ENCODE results near the gene ATXN2.

The ATXN2 gene

DNA sequence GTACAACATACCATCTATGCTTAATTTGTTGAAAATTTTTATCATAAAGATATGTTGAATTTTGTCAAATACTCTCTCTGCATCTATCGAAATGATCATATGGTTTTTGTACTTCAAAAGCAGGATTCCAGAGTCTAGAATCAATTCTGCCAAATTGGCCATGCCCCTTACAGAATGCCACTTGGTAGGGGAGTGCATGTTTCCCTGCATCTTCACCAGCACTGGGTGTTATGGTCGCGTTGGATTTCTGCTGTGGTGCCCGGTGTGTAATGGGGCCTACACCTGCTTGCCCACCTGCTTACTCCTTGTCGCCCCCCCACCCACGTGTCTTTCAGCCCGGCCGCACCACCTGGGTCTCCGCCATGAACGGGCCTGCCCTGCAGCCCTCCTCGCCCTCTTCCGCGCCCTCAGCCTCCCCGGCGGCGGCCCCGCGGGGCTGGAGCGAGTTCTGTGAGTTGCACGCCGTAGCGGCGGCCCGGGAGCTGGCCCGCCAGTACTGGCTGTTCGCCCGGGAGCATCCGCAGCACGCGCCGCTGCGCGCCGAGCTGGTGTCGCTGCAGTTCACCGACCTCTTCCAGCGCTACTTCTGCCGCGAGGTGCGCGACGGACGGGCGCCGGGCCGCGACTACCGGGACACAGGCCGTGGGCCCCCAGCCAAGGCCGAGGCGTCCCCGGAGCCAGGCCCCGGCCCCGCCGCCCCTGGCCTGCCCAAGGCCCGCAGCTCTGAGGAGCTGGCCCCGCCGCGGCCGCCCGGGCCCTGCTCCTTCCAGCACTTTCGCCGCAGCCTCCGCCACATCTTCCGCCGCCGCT lies 181.1 kb downstream of the ATXN2 start:
- peaks cover 11% of the 10 kb centered on the region for H3K36me3 ChIP-seq (ENCODE audit: control insufficient read depth, insufficient read depth, low read length)
- no peaks in the 10 kb centered on the region for H3K27me3 ChIP-seq (ENCODE audit: control insufficient read depth, insufficient read depth, low read length)
- no peaks in the 10 kb centered on the region for H3K4me1 ChIP-seq (ENCODE audit: control insufficient read depth, insufficient read depth, low read length)
- no peak overlapping the region for H3K4me3 ChIP-seq (ENCODE audit: low read length)
- H3K9ac ChIP-seq (ENCODE audit: low read length), result no peak overlapping the region
- no peak overlapping the region for H3K27ac ChIP-seq (ENCODE audit: low read depth, low read length)

DNA sequence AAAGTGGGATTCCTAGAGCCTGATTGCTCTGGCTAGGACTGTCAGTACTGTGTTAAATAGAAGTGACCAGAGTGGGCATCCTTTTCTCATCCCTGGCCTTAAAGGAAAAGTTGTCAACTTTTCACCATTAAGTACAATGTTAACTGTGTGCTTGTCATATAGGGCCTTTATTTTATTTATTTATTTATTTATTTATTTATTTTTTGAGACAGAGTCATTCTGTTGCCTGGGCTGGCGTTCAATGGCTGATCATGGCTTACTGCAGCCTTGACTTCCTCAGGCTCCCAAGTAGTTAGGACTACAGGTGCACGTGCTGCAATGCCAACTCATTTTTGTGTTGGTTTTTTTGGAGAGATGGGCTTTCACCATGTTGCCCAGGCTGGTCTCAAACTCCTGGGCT lies 181.8 kb downstream of the ATXN2 start:
- Histone ChIP-seq H3K4me1 (ENCODE audit: control insufficient read depth, insufficient read depth, low read length) (no peaks in the 10 kb centered on the region), H3K9ac (ENCODE audit: low read length) (no peak overlapping the region), H3K4me3 (ENCODE audit: low read length) (no peak overlapping the region), H3K27me3 (ENCODE audit: control insufficient read depth, insufficient read depth, low read length) (no peaks in the 10 kb centered on the region), H3K27ac (ENCODE audit: low read depth, low read length) (no peak overlapping the region), H3K36me3 (ENCODE audit: control insufficient read depth, insufficient read depth, low read length) (peaks cover 11% of the 10 kb centered on the region)

DNA sequence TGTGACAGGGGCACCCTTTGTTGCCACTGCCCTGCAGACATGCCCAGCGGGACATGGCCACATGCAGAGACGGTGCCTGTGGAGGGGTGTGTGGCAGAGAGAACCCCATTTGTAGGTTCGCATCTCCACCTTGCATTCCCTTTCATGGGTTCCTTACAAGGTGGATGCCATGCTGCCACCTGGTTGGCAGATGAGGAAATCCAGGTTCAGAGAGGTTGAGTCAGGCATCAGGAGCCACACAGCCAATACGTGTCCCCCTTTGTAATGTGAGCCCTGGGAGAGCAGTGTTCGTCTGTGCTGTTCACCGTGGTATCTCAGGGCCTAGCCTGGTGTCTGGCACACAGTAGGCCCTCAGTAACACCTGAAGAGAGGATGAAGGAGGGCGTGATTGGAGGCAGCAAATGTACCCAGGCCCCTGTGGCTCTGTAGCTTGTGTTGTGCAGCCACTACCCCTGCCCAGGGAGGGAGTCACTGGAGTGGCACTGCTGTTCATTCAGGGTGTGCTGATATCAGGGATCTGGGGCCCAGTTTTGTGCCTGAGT lies 184.3 kb downstream of the ATXN2 start:
- H3K4me1 ChIP-seq (ENCODE audit: control insufficient read depth, insufficient read depth, low read length), result peaks cover 2% of the 10 kb centered on the region
- no peak overlapping the region for H3K27ac ChIP-seq (ENCODE audit: low read depth, low read length)
- H3K4me3 ChIP-seq (ENCODE audit: low read length), result no peak overlapping the region
- H3K9ac ChIP-seq (ENCODE audit: low read length), result no peak overlapping the region
- H3K27me3 ChIP-seq (ENCODE audit: control insufficient read depth, insufficient read depth, low read length), result no peaks in the 10 kb centered on the region
- peaks cover 4% of the 10 kb centered on the region for H3K36me3 ChIP-seq (ENCODE audit: control insufficient read depth, insufficient read depth, low read length)

DNA sequence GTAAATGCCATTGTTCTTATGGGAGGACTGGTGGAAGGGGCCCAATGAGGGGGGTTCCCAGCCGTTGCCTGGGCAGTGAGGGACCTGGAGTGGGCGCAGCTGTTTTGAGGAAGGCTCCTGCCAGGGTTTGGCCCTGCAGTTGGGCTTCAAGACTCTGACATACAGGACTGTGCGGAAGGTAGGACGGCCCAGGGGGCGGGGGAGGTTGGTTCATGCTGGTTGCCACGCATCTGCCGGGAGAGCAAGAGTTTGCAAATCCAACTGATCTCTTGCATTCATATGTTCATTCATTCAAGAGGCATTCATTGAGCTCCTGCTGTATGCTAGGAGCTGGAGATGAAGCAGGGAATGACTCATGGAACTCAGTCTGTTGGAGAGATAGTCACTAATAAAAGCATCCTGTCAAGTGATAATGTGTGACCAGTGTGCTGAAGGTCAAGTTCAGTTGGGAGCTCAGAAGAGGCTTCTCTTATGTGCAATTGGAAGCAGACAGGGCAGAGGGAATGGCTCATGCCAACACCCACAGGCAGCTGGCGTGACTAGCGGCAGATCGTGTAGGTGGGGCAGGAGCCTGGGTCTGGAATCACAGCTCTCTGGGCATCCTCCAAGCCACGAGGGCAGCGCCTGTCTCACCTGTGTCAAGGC lies 185.6 kb downstream of the ATXN2 start:
- H3K4me1 ChIP-seq (ENCODE audit: control insufficient read depth, insufficient read depth, low read length), result peaks cover 2% of the 10 kb centered on the region
- no peak overlapping the region for H3K9ac ChIP-seq (ENCODE audit: low read length)
- no peaks in the 10 kb centered on the region for H3K27me3 ChIP-seq (ENCODE audit: control insufficient read depth, insufficient read depth, low read length)
- no peak overlapping the region for H3K27ac ChIP-seq (ENCODE audit: low read depth, low read length)
- H3K4me3 ChIP-seq (ENCODE audit: low read length), result no peak overlapping the region
- no peaks in the 10 kb centered on the region for H3K36me3 ChIP-seq (ENCODE audit: control insufficient read depth, insufficient read depth, low read length)

DNA sequence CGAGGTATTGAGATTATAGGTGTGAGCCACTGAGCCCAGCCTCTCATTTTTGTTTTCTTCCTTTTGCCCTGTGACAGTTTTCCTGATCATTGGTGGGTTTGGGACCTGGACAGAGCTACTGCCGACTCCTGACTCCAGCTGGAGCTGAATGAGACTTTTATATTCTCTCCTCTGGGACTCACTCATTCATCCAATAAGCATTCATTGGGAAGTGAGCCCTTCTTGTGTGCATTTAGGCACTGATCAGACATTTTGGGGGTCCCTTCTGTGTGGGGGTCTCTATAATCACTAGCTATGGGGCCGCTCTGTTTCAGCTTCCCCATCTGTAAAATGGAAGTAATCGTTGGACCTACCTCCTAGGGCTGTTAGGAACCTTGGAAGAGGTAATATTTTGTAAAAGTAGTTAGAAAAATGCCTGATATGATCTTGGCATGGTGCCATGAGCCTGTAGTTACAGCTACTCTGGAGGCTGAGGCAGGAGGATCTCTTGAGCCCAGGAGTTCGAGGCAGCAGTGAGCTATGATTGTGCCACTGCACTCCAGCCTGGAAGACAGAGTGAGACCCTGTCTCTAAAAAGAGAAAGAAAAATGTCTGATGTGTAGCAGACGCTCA lies 186.2 kb downstream of the ATXN2 start:
- no peak overlapping the region for H3K9ac ChIP-seq (ENCODE audit: low read length)
- H3K27me3 ChIP-seq (ENCODE audit: control insufficient read depth, insufficient read depth, low read length), result no peaks in the 10 kb centered on the region
- no peaks in the 10 kb centered on the region for H3K36me3 ChIP-seq (ENCODE audit: control insufficient read depth, insufficient read depth, low read length)
- no peak overlapping the region for H3K4me3 ChIP-seq (ENCODE audit: low read length)
- peaks cover 2% of the 10 kb centered on the region for H3K4me1 ChIP-seq (ENCODE audit: control insufficient read depth, insufficient read depth, low read length)
- H3K27ac ChIP-seq (ENCODE audit: low read depth, low read length), result no peak overlapping the region

DNA sequence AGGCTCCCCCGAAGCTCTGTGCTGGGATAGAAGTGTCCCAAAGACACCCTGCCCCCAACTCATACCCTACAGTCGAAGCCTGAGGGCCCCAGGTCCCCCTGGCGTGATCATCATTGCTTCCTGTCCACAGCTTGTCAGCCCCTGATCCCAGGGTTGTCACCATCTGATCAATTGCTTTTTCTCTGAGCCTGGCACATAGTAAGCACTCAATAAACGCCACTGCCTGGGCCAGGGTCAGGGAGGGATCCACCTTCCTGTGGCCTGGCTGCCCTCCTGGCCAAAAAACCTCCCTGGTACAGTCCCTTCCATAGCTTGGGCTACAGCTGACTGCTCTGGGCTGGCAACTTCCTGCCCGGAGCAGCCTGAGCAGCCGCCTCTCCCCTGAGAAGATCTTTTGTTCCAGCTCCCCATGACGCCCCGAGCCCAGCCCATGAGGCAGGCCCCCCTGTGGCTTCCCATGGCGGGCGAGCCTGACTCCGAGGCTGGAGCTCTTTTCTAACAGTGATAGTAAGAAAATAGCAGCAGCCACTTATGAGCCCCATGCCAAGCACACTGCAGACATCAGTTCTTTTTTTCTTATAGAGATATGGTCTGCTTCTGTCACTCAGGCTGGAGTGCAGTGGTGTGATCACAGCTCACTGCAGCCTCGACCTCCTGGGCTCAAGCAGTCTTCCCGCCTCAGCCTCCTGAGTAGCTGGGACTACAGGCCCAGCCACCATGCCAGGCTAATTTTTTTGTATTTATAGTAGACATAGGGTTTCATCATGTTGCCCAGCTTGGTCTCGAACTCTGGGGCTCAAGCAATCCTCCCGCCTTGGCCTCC lies 186.9 kb downstream of the ATXN2 start:
- Histone ChIP-seq H3K27me3 (ENCODE audit: control insufficient read depth, insufficient read depth, low read length) (no peaks in the 10 kb centered on the region), H3K4me1 (ENCODE audit: control insufficient read depth, insufficient read depth, low read length) (peaks cover 2% of the 10 kb centered on the region), H3K9ac (ENCODE audit: low read length) (no peak overlapping the region), H3K36me3 (ENCODE audit: control insufficient read depth, insufficient read depth, low read length) (no peaks in the 10 kb centered on the region), H3K4me3 (ENCODE audit: low read length) (no peak overlapping the region), H3K27ac (ENCODE audit: low read depth, low read length) (peak overlapping the region; percentile 41)

DNA sequence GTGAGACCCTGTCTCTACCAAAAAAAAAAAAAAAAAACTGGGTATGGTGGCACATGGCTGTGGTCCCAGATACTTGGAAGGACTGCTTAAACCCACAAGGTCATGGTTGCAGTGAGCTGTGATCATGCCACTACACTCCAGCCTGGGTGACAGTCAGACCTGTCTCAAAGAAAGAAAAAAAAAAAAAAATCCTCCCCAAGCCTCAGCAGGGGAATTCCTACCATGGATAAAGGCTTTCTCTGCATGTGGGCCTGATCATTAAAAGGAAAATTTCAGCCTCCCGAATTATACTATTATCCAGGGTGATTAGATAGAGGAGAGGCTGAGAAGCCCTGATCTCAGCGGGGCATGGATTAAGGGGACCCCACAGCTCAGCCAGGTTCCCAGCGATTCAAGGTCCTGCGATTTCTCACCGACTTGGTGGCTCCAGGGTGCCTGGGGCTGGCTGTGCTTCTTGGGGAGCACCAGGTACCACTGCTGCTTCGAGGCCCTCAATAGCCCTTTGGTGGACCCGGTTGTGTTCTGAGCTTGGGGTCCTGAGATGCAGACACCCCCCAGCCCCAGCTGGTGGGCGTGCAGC lies 187.8 kb downstream of the ATXN2 start:
- Histone ChIP-seq H3K4me3 (ENCODE audit: low read length) (no peak overlapping the region), H3K27me3 (ENCODE audit: control insufficient read depth, insufficient read depth, low read length) (no peaks in the 10 kb centered on the region), H3K4me1 (ENCODE audit: control insufficient read depth, insufficient read depth, low read length) (peaks cover 2% of the 10 kb centered on the region), H3K9ac (ENCODE audit: low read length) (no peak overlapping the region), H3K27ac (ENCODE audit: low read depth, low read length) (no peak overlapping the region), H3K36me3 (ENCODE audit: control insufficient read depth, insufficient read depth, low read length) (no peaks in the 10 kb centered on the region)

DNA sequence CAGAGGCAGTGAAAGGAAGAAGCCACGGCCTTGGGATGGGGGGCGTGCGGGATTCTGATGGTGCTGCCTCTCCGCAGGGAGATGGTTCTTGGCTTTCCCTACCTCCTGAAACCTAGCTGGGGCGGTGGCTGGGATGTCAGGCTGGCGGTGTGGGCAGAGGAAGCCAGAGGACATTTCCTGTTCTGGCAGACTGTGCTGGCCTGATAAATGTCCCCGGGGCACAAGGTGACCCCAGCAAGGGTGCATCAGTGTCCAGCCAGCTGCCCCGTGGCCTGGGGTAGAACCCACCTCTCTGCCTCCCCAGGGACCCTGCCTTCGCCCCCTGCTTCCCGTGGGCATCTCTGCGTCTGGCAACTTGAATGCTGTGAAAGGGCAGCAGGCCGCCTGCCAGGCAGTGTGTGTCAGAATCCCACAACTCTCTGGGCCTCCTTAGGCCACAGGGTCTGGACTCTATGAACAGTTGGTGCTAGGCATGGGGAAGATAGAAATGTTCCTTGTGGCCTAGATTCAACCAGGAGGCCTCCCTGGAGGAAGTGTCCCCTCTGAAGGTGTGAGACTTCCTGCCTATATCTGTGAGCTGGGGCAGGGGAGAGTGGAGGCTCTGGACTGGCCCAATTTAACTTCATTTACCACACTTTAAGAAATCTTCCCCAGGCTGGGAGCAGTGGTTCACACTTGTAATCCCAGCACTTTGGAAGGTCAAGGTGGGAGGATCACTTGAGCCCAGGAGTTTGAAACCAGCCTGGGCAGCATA lies 188.5 kb downstream of the ATXN2 start:
- Histone ChIP-seq H3K4me3 (ENCODE audit: low read length) (no peak overlapping the region), H3K36me3 (ENCODE audit: control insufficient read depth, insufficient read depth, low read length) (no peaks in the 10 kb centered on the region), H3K27me3 (ENCODE audit: control insufficient read depth, insufficient read depth, low read length) (no peaks in the 10 kb centered on the region), H3K4me1 (ENCODE audit: control insufficient read depth, insufficient read depth, low read length) (peaks cover 2% of the 10 kb centered on the region), H3K27ac (ENCODE audit: low read depth, low read length) (peak overlapping the region; percentile 58), H3K9ac (ENCODE audit: low read length) (no peak overlapping the region)

DNA sequence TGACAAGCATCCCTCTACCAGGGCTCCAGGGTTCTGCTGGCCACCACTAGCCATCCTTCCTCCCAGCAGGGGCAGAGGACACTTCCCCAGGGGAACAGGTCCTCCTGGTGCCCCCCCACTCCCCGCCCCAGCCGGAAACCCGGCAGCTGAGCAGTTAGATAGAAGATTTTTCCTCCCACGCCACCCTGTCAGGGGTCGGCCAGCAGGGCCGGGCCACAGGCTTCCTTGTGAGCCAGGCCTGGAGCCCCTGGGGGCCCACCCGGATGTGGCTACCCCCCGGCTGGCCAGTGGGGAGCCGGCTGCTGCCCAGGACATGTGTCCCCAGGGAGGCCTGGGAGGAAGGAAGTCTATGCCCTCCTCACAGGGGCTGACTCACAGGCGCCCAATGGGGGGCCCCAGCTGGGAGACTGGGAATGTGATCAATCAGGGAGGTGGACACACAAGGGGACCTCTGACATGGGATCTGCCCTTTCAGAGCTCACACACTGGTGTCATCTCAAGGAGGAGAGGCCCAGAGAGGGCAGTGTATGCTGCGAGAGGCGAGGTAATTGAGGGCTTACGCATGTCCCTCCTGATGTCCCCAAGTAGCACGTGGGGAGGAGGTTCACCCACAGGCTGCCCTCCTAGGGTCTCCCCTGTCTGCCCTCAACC lies 189.2 kb downstream of the ATXN2 start:
- Histone ChIP-seq H3K4me1 (ENCODE audit: control insufficient read depth, insufficient read depth, low read length) (peaks cover 2% of the 10 kb centered on the region), H3K27me3 (ENCODE audit: control insufficient read depth, insufficient read depth, low read length) (no peaks in the 10 kb centered on the region), H3K36me3 (ENCODE audit: control insufficient read depth, insufficient read depth, low read length) (no peaks in the 10 kb centered on the region), H3K4me3 (ENCODE audit: low read length) (peak overlapping the region; percentile 24), H3K27ac (ENCODE audit: low read depth, low read length) (peak overlapping the region; percentile 58), H3K9ac (ENCODE audit: low read length) (no peak overlapping the region)

DNA sequence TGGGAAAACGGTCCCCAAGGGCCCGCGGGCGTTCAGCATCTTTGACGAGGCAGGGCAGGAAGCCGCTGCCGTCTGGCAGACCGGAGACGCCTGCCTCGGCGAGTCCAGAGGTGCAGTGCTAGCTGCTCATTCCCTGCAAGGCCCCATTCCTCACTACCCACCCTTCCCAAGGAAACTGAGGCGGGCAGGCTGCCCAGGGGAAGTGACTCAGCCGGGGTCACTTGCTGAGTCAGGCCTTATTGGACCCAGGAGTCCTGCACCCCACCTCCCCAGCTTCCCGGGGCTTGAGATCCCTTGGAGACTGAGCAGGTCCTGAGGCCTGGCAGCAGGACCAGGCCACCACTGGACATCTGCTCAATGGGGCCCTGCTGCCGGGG lies 189.7 kb downstream of the ATXN2 start:
- peaks cover 2% of the 10 kb centered on the region for H3K4me1 ChIP-seq (ENCODE audit: control insufficient read depth, insufficient read depth, low read length)

More for the DNA sequence above, 189.7 kb downstream of the ATXN2 start:
- Histone ChIP-seq H3K27ac (ENCODE audit: low read depth, low read length) (peak overlapping the region; percentile 58), H3K36me3 (ENCODE audit: control insufficient read depth, insufficient read depth, low read length) (no peaks in the 10 kb centered on the region), H3K9ac (ENCODE audit: low read length) (no peak overlapping the region), H3K4me3 (ENCODE audit: low read length) (peak overlapping the region; percentile 24), H3K27me3 (ENCODE audit: control insufficient read depth, insufficient read depth, low read length) (no peaks in the 10 kb centered on the region)

Measured in rectal smooth muscle tissue (tissue), 1 donor.